ENCODE data around the gene B4GALNT4.
"Not testable (repeated sequence)": the region's sequence is repeated elsewhere in the genome, so short reads cannot be mapped to it uniquely, and the experiment has no call there.

B4GALNT4 gene, protein sequence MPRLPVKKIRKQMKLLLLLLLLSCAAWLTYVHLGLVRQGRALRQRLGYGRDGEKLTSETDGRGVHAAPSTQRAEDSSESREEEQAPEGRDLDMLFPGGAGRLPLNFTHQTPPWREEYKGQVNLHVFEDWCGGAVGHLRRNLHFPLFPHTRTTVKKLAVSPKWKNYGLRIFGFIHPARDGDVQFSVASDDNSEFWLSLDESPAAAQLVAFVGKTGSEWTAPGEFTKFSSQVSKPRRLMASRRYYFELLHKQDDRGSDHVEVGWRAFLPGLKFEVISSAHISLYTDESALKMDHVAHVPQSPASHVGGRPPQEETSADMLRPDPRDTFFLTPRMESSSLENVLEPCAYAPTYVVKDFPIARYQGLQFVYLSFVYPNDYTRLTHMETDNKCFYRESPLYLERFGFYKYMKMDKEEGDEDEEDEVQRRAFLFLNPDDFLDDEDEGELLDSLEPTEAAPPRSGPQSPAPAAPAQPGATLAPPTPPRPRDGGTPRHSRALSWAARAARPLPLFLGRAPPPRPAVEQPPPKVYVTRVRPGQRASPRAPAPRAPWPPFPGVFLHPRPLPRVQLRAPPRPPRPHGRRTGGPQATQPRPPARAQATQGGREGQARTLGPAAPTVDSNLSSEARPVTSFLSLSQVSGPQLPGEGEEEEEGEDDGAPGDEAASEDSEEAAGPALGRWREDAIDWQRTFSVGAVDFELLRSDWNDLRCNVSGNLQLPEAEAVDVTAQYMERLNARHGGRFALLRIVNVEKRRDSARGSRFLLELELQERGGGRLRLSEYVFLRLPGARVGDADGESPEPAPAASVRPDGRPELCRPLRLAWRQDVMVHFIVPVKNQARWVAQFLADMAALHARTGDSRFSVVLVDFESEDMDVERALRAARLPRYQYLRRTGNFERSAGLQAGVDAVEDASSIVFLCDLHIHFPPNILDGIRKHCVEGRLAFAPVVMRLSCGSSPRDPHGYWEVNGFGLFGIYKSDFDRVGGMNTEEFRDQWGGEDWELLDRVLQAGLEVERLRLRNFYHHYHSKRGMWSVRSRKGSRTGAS

DNA sequence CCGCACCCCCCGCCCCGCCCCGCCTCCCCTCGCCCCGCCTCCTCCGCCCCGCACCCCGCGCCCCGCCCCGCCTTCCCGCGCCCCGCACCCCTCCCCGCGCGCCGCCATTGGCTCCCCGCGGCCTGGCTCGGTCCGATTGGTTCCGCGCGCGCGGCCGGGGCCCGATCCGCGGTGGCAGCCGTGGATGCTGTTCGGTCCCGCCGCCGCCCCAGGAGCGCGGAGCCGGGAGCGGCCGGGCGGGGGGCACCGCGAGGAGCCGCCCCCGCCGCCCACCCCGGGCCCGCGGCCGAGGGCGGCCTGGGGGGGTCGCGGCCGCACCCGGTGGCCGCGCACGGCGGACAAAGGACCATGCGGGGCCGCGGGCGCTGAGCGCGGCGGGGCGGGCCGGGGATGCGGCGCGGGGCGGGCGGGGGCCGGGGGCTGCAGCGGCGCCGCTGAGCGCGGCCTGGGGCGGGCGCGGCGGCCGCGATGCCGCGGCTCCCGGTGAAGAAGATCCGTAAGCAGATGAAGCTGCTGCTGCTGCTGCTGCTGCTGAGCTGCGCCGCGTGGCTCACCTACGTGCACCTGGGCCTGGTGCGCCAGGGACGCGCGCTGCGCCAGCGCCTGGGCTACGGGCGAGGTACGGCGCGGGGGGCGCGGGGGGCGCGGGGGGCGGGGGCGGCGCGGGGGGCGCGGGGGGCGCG is at the start of gene B4GALNT4:
B4GALNT4 (plus strand) TSS at position 164 of the 683 bp plus-strand sequence; CDS start at position 469, 305 bp downstream.
- DNase-seq (ENCODE audit: low read depth, low spot score): no peak

DNA sequence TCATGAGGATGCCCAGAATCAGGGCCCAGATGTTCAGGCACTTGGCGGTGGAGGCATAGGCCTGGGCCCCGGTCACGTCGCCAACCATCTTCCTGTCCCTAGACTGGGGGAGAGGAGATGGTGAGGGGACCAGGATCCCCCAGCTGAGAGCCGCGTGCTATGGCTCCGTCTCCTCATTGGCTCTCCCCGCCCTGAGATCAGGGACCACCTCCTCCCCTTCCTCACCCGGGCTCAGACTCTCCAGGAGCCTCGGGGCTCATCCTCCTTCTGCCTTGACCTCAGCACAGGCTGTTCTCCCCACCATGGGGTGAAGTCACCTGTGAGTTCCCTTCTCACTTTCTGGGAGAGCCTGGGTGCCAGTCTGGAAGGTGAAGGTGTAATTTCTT is 49.4 kb upstream of the B4GALNT4 start:
- not testable (repeated sequence) for DNase-seq (ENCODE audit: low read depth, low spot score)

DNA sequence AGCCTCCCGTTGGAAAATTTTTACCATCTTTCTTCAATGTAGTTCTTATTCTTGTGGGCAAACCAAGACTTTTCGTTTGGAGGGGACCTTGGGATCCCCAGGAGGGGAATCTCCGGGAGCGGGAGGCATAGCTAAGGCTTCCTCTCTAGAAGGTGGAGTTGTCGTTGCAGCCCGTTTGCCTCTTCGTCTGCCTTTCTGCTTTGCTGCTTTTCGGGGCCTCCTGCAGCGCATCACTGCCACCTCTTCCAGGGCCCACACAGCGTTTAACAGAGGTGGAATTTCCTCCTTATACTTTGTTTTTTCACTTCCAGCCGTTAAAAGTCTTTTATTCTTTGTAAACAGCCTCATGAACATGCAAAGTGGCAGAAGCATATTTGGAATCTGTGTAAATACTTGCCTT is 45.1 kb upstream of the B4GALNT4 start:
- no peak for DNase-seq (ENCODE audit: low read depth, low spot score)

DNA sequence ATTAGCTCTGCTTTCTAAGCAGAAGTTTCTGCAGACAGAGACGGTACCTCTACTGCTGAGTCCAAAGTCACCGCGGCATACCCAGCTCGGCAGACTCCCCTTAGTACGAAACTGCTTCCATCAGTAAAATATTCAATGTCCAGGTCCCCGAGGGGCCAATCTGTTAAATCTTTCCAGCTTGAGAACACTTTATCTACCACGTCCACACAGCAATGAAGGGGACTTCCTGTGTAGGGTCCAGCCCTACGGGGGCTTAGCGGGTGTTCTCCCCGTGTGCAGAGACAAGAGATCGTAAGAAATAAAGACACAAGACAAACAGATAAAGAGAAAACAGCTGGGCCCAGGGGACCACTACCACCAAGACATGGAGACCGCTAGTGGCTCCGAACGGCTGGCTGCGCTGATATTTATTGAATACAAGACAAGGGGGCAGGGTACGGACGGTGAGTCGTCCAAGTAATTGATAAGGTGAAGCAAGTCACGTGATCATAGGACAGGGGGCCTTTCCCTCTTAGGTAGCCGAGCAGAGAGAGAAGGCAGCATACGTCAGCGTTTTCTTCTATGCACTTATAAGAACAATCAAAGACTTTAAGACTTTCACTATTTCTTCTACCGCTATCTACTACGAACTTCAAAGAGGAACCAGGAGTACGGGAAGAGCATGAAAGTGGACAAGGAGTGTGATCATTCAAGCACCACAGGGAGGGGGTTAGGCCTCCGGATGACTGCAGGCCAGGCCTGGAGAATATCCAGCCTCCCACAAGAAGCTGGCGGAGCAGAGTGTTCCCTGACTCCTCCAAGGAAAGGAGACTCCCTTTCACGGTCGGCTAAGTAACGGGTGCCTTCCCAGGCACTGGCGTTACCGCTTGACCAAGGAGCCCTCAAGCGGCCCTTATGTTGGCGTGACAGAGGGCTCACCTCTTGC is 44.4 kb upstream of the B4GALNT4 start:
- not testable (repeated sequence) for DNase-seq (ENCODE audit: low read depth, low spot score)

DNA sequence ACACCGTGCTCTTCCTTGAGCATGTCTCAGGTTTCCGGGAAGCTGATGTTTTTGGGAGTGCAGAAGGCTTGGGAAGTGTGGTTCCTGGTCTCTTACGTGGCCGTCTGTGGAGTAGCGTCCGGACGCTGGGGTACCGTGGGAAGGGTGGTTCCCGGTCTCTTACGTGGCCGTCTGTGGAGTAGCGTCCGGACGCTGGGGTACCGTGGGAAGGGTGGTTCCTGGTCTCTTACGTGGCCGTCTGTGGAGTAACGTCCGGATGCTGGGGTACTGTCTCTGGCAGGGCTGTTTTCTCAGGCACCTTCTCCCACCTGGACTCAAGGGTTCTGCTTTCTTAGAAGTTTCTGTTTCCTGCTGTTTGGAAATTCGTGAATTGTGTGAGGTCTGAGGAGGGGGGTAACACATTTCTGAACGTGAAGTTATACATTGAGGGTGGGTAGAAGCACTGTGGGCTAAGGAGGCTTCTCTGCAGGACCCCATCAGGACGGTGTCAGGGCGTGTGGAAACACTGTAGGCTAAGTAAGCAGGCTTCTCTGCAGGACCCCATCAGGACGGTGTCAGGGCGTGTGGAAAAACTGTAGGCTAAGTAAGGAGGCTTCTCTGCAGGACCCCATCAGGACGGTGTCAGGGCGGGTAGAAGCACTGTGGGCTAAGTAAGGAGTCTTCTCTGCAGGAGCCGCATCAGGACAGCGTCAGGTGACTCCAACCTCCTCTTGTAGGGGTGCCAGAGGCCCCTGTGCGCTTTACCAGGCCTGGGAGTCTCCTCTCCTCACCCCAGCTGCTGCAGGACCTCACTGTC is 43.3 kb upstream of the B4GALNT4 start:
- DNase-seq (ENCODE audit: low read depth, low spot score): no peak

DNA sequence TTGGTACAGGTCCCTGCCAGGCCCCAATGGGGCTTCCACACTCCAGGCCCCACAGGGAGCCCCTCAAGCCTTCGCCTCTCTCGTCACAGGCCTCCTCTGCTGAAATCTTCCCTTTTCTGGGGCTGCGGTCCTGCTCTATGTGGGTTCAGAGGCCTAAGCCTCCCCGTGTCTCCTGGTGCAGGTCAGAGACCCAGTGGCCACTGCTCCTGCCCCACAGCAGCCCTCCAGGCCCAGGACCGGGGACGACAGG is 42.8 kb upstream of the B4GALNT4 start:
- DNase-seq (ENCODE audit: low read depth, low spot score): no peak

DNA sequence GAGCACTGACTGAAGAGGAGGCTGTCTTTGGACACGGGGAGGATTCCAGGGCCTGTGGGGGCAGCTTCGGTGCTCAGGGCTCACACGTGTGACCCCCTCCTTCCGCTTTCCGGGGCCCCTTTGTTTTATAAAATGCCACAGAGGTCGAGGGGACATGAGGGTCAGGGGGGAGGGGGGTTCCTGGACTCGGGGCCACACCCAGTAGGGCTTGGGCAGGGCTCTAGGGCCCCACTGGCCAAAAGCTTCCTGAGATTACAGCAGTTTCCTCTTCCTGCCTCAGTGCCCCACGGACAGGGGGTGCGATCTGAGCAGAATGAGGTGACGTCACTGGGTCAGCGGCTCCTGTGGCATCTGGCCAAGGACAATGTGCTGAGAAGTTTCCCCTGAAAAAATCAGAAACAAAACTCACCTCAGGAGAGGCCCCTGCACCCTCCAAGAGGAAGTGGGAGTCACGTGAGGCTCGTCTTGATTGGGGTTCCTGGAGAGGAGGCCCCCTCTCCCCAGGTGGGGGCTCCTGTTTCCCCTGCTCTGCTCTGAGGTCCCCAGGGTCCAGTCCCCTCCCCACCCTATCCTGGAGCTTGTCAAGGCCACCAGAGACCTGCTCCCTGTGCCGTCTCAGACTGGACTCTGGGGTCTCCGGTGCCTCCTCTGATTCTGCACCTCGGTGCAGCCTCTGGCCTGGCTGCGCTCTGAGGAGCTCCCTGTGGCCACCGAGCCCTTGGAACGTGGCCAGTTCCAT is 42.3 kb upstream of the B4GALNT4 start:
- peak; percentile 64 for DNase-seq (ENCODE audit: low read depth, low spot score)

DNA sequence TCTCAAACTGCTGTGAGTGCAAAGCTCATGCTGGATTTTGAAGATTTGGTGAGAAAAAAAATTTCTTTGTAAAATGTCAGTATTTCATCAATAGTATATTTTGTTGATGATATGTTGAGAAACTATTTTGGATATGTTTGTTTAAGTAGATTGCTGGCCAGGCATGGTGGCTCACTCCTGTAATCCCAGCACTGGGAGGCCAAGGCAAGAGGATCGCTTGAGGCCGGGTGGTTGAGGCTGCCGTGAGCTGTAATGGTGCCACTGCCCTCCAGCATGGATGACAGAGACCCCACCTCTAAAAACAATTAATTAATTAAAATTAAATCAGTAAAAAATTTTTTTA is 41.7 kb upstream of the B4GALNT4 start:
- no peak for DNase-seq (ENCODE audit: low read depth, low spot score)

DNA sequence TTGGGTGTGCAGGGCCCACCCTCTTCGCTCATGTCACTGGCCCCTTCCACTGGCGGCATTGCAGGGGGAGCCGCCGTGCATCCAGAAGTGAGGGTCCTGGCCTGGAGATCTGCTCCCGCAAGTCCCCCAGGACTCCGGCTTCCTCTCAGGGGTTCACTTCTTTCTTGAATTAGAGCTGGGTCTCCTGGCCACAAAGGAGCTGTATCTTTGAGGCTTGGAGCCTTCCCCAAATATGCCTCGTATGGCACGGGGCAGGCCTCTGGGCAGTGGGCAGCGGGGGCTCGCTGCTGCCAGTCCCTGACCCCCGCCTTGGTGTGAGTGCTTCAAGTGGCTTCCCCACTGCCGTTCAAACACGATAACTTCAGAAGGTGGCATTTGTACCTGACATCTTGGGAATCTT is 41.3 kb upstream of the B4GALNT4 start:
- no peak for DNase-seq (ENCODE audit: low read depth, low spot score)

DNA sequence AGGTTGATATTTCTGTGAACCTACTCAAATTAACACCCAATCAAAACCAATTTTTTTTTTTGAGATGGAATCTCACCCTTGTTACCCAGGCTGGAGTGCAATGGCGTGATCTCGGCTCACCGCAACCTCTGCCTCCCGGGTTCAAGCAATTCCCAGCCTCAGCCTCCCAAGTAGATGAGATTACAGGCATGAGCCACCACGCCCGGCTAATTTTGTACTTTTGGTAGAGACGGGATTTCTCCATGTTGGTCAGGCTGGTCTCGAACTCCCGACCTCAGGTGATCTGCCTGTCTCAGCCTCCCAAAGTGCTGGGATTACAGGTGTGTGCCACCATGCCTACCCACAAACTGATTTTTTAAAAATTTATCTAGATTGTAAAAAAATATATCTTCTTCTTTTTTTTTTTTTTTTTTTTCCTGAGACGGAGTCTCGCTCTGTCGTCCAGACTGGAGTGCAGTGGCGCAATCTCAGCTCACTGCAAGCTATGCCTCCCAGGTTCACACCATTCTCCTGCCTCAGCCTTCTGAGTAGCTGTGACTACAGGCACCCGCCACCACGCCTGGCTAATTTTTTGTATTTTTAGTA is 40.7 kb upstream of the B4GALNT4 start:
- not testable (repeated sequence) for DNase-seq (ENCODE audit: low read depth, low spot score)

DNA sequence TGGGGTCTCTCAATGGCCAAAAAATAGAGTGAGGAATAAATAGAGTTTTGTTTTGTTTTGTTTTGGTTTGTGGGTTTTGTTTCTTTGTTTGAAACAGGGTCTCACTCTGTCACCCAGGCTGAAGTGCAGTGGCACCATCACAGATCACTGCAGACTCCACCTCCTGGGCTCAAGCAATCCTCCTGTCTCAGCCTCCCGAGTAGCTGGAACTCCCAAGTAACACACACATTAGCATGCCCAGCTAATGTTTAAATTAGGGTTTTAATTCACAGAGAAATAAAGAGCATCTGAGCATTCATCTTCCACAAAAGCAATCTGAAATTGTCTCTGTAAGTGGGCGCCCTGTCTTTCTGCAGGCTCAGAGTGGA is 39.4 kb upstream of the B4GALNT4 start:
- no peak for DNase-seq (ENCODE audit: low read depth, low spot score)

DNA sequence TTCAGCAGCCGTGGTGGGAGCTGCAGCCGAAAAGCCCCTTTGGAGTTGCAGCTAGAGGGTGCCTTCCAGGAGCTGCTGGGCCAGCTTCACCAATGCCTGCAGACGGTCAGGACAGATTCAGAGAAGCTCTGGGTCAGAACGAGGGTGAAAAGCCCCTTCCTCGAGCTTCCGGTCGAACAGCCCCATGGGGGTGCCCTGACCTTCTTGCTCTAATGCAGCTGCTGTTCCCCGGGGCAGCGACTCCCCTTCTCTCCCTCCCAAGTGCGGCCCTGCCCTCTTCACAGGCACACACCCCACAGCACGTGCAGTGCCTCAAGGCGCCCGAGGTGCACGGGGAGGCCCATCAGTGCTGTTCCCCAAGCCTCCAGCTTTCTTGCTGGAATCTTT is 39.0 kb upstream of the B4GALNT4 start:
- no peak for DNase-seq (ENCODE audit: low read depth, low spot score)

DNA sequence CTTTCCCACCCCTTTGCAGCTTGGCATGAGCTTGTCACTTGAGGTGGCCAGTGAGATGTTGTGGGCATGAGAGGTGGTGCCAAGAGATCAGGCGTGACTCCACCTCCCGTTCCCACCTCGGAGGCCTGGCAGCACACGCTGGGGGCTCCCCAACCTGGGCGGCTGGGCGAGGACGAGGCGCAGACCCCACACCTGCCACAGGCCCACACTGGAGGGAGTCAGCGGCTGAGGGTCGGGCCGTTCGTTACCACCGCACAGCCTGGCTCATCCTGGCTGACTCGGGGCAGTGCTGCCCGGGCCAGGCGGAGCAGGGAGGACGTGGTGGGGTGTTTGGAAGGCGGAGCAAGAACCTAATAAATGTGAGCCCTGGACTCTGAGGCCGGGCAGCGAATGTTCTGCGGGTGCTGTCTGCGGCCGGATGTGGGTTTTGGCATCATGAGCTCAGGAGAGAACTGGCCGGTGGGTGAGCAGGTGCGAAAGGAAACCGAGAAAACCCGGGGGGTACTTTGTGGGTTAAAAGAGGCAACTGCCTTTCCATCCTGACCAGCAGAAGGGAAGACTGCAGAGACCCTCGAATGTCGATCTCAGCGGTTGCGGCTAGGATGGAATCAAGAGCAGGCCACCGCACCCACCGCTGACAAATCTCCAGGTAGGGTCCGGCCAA is 38.5 kb upstream of the B4GALNT4 start:
- DNase-seq (ENCODE audit: low read depth, low spot score): no peak

DNA sequence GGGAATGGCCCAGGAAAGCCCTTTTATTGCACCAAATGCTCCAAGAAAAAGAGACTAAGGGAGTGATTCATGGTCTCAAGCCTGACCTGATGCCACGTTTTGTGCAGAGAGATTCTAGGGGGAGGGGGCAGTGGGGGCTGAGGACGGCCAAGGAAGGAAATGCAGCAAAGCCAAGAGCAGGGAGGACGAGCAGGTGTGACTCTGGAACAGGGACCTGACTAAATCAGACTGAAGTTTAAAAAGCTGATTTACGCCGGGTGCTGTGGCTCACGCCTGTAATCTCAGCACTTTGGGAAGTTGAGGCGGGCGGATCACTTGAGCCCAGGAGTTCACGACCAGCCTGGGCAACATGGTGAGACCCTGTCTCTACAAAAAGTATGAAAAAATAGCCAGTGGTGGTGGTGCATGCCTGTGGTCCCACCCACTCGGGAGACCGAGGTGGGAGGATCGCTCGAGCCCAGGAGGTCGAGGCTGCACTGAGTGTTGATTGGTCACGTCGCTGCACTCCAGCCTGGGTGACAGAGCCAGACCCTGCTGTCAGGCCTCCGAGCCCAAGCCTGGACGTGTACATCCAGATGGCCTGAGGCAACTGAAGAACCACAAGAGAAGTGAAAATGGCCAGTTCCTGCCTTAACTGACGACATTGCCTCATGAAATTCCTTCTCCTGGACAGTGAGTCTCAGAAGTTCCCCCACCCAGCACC is 37.8 kb upstream of the B4GALNT4 start:
- DNase-seq (ENCODE audit: low read depth, low spot score): no peak

DNA sequence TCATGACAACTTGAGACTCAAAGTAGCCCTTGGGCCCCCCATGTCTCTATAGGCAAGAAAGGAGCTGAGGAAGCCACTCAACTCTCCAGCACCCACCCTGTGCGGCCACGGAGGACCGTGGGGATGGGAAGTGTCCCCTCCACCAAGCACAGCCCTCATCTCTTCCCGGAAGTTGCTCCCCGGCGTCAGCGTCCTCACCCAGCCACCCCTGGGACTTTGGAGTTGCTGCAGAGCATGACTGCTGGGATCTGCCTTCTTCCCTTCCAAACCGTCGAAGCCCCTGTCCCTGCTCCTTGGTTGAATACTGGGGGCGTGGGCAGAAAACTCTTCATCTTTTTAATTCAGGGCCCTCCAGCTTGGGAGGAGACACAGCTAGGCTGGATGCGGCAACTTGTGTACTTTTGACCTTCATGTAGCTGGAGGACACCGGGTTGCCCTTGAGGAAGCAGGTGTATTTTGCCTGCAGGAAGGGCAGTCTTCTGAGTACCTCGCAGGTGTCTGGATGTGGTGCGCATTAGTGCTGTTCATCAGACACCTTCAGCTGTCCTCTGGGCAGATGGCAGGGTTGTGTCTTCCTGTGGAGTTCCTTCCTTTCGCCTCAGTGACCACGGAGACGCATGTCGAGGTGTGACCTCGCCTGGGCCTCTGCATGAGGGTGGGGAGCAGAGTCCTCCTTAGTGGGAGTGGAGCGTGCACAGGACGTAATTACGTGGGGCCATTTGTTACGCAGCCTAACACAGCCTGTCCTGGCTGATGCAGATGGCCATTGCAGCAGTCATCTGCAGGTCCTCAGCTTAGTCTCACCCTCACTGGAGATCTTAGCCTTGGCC is 36.4 kb upstream of the B4GALNT4 start:
- no peak for DNase-seq (ENCODE audit: low read depth, low spot score)

DNA sequence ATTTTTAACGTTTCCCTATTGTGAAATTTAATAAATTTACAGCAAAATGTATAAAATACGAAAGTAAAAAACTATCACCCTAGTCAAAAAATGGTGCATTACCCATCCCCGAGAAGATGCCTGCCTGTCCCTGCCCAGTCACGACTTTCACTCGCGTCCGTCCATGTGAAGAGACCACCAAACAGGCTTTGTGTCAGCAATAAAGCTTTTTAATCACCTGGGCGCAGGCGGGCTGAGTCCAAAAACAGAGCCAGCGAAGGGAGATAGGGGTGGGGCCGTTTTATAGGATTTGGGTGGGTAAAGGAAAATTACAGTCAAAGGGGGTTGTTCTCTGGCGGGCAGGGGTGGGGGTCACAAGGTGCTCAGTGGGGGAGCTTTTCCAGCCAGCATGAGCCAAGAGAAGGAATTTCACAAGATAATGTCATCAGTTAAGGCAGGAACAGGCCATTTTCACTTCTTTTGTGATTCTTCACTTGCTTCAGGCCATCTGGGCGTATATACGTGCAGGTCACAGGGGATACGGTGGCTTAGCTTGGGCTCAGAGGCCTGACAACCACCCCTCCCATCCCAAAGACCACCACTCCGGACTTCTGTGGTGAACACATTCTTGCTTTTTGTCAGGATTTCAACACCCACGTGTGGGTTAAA is 35.6 kb upstream of the B4GALNT4 start:
- DNase-seq (ENCODE audit: low read depth, low spot score): not testable (repeated sequence)
